CD4-positive, alpha-beta T cell treated with Interleukin-6 at 100 ng/mL for 8 hours (primary cell): ENCODE results near the gene ZNF30.
A peak's percentile ranks its signal among the peaks of the same experiment; 100 is the strongest.
"Not testable (repeated sequence)": the region's sequence is repeated elsewhere in the genome, so short reads cannot be mapped to it uniquely, and the experiment has no call there.

ENCODE experiments used
- DNase-seq: peaks from one replicate; pipeline ENCODE4 v3.0.0-alpha.2; 2020; ENCODE audit warnings: mixed read lengths, low spot score

ZNF30 gene

DNA sequence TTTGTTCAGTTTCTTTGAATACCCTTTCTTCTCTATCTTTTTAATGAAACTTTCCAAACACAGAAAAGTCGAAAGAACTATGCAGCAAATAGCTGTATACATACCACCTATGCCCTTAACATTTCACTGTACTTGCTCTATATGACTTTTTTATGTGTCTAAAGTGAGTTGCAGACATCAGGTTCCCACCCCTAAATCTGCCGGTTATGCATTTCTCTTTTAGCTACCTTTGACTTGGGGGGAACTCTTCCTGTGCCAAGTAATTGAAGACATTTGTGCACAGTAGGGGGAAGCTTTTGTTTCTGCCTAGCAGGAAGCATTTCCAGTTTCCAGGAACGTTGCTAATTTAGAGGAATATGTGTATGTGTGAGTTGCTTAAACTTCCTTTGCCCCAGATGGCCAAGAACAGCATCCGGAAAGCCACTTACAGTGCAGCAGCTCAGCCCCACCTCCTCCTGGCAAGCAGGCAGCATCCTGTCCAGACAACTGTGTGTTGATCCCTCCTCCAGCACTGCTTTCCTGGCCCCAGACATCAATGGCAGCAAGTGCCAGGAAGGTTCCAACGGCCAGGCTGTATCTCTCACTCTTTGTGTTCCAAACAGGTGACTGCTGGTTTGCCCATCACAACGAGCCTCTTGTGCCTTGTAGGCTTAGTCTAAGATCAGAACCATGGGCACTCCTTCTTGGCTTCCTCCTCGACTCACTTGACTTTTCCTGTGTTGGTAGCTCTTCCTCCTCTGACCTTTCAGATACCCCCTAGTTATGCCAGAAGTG, 58.7 kb downstream of the ZNF30 start:
- peak; percentile 45 for DNase-seq

DNA sequence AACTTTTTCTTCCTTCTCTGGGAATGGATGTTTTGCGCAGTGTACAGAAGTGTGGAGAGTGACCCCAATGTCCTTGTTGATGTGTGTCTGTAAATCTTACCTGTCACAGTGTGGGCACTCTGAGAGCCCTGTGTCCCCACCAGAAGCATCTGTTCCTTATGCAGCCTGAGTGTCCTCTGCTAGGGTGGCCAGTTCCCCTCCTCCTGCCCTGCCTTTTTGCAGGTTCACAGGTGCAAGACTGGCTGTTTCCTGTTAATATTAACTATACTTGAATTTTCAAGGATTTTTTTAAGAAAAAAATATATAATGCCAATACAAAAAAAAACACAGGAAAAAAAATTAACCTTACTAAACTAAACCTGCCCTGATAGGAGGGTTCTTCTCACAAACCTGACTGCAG, 61.4 kb downstream of the ZNF30 start:
- no peak for DNase-seq

DNA sequence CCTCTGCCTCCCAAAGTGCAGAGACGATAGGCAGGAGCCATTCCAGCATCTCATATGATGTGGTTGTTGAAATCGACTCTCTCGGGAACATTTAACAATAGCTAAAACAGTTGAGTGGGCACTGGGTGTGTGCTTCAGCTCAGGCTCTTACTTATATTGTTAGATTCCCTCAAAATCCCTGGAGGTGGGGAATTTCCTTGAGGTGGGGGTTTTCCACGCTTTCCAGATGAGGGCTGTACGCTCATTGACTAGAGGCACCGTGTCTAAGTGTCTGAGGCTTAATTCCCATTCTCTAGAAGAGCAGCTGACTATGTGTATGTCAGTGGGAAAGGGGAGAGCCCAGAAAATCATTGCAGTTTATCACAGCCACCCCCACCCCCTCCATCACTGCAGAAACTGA, 62.6 kb downstream of the ZNF30 start:
- no peak for DNase-seq

DNA sequence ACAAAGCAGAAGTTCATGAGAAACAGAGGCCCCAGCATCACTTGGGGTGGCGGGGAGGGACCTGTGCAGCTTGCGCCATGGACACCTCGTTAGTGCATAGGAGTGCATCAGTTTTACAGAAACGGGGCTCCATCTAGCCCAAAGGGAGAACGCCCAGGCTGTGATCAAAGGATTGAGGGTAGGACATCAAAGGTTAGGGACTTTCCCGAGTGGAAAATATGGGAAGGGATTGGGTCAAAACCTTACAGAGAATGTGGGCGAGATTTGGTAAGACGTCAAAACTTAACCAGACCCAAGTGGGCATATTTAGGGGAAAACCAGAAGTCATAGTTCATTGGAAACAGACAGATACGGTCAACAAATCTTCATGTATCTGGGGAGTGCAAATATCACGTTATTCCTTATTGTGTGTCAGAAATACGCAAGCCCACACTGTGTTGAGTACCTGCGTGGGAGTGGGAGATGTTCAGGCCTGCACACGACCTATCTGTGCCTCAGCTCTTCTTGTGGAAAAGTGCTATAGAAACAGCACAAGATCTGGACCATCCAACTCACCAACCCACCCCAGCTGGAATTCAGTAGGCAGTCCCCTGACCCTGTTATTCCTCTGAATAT, 64.0 kb downstream of the ZNF30 start:
- no peak for DNase-seq

DNA sequence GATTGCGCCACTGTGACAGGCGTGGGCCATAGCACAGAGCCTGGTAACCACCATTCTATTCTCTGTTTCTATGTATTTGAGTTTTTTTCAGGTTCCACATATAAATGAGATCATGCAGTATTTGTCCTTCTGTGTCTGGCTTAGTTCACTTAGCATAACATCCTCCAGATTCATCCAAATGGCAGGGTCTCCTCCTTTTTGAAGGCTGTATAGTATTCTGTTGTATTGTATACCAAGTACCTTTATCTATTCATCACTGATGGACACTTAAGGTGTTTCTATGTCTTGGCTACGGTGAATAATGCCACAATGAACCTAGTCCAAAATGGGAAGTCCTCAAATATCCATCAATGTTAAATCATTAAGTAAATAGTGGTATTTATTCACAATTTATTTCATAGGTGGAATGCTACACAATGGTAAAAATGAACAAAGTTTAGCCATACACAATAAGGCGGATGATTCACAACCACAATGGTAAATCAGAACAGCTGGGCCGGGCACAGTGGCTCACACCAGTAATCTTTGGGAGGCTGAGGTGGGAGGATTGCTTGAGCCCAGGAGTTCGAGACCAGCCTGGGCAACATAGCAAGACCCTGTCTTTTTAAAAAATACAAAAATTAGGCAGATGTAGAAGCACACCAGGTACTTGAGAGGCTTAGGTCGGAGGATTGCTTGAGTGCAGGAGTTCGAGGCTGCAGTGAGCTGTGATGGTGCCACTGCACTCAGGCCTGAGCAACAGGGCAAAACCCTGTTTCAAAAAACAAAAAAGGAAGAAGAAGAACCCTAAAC, 65.0 kb downstream of the ZNF30 start:
- no peak for DNase-seq

DNA sequence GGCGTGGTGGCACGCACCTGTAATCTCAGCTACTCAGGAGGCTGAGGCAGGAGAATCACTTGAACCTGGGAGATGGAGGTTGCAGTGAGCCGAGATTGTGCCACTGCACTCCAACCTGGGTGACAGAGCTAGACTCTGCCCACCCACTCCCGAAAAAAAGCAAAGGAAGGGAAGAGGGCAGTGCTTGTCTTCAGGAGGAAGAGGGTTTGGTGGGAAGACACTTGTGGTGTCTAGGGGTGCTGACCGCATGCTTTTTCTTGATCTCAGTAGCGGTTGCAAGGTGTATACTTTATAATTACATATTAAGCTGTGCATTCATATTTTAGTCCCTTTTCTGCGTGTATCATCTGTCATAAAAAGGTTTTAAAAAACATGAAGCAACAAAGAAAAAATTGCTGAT, 65.9 kb downstream of the ZNF30 start:
- DNase-seq: not testable (repeated sequence)

DNA sequence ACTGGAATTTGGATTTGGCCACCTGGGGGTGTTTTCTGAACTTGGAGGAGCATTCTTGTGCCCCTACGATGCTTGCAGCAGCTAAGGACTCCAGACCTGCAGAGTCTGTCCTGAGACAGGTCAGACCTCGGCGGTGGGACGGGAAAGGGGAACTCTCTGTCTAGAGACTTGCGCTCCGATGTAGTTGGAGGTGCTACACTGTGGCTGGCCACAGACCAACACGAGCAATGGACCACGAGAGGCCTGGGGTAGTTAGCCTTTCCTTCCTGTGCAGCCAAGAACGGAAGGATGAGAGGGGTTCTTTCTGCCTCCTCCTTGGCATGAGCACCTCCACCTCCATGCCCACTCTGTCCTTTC, 67.6 kb downstream of the ZNF30 start:
- DNase-seq: no peak
